Spleen (tissue), 7 donors: Measurements from ENCODE around the gene CCDC88B.

Experiments used
- CTCF ChIP-seq, 11 experiments: fragments of 200-600 bp in 7 of 11; fragments of 450-650 bp in 4 of 11; sonication (generic) in 4 of 11; IDR thresholded peaks in 8 of 11; conservative IDR thresholded peaks in 3 of 11; 1 replicate in 7 of 11; 2 replicates in 4 of 11; pipeline versions ENCODE4 v1.4.0 to v1.8.0; 2016 to 2021; ENCODE audit warnings: antibody characterized with exemption in 11 of 11, inconsistent platforms in 4 of 11, mild to moderate bottlenecking in 1 of 11
- POLR2A ChIP-seq, 3 donors: fragments of 450-650 bp; IDR thresholded peaks; one replicate each; pipeline ENCODE4 v1.5.1; 2017; ENCODE audit warnings: antibody characterized with exemption in 3 of 3, mild to moderate bottlenecking in 1 of 3
- POLR2AphosphoS5 ChIP-seq, 3 donors: sonication (generic); formaldehyde crosslinking; IDR thresholded peaks; one replicate each; pipeline ENCODE4 v1.5.1; 2017; ENCODE audit warnings: antibody characterized with exemption in 3 of 3
- donor health status: DM: no; HTN: no; CAD: no; lungs with moderate emphysema.
- donor health status: DM: no; HTN: no; CAD: no.
- donor health status: DM: no; HTN: no; CAD: no.

GRCh38 chr11:64400667-64401066 lies 60.7 kb downstream of the CCDC88B start:
- TF ChIP-seq CTCF (IDR thresholded peaks at IDR 0.05 in 8 of 11, conservative IDR thresholded peaks at IDR 0.05 in 3 of 11) (no peak), POLR2A (IDR thresholded peaks at IDR 0.05) (no peak), POLR2AphosphoS5 (IDR thresholded peaks at IDR 0.05) (no peak)
